ENCODE results near the gene CARD8. TPM values are rescaled to one million over a fixed set of nuclear protein-coding genes. Genes with fewer than 3 reads are reported as not detected.
A peak's percentile ranks its signal among the peaks of the same experiment; 100 is the strongest.

Gene CARD8
- total RNA-seq, 1 donor from 2014 or later = 23.3 TPM

DNA sequence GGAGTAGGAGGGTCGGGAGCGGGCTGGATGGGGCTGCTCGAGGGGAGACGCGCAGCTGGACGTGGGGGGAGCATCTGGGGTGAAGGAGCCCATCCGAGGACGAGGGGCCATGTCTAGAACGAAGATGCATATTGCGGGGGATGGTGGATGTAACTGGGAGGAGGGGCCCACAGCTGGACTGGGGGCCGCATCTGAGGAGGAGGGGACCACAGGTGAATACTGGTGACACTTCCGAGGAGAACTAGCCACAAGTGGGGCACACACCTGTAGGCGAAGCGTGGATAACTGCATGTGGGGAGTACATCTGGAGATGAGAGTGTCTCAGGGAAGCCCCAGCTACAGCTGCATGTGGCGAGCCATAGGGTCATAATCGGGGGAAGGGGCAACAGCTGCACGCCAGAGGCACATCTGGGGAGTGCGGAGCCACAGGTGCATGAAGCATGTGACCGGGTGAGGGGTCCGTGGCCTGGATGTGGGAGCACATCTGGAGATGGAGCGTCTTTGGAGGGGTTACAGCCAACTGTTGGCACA is 84.8 kb downstream of the CARD8 start:
- peaks cover 18% of the 10 kb centered on the region for H3K4me1 Mint-ChIP-seq (ENCODE audit: low read depth)
- no peak for DNase-seq (ENCODE audit: low spot score)
- peak overlapping the region; percentile 98 for H3K4me3 Mint-ChIP-seq (ENCODE audit: unreplicated experiment)
- TF ChIP-seq, protein P1, sequence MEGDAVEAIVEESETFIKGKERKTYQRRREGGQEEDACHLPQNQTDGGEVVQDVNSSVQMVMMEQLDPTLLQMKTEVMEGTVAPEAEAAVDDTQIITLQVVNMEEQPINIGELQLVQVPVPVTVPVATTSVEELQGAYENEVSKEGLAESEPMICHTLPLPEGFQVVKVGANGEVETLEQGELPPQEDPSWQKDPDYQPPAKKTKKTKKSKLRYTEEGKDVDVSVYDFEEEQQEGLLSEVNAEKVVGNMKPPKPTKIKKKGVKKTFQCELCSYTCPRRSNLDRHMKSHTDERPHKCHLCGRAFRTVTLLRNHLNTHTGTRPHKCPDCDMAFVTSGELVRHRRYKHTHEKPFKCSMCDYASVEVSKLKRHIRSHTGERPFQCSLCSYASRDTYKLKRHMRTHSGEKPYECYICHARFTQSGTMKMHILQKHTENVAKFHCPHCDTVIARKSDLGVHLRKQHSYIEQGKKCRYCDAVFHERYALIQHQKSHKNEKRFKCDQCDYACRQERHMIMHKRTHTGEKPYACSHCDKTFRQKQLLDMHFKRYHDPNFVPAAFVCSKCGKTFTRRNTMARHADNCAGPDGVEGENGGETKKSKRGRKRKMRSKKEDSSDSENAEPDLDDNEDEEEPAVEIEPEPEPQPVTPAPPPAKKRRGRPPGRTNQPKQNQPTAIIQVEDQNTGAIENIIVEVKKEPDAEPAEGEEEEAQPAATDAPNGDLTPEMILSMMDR (IDR thresholded peaks at IDR 0.05) = no peak
- peak overlapping the region; percentile 66 for H3K27ac Mint-ChIP-seq (ENCODE audit: unreplicated experiment)
- H3K9me3 Mint-ChIP-seq (ENCODE audit: low read depth) = no peaks in the 10 kb centered on the region
- peaks cover 9% of the 10 kb centered on the region for H3K36me3 Mint-ChIP-seq (ENCODE audit: low read depth)
- H3K27me3 Mint-ChIP-seq (ENCODE audit: low read depth) = no peaks in the 10 kb centered on the region

DNA sequence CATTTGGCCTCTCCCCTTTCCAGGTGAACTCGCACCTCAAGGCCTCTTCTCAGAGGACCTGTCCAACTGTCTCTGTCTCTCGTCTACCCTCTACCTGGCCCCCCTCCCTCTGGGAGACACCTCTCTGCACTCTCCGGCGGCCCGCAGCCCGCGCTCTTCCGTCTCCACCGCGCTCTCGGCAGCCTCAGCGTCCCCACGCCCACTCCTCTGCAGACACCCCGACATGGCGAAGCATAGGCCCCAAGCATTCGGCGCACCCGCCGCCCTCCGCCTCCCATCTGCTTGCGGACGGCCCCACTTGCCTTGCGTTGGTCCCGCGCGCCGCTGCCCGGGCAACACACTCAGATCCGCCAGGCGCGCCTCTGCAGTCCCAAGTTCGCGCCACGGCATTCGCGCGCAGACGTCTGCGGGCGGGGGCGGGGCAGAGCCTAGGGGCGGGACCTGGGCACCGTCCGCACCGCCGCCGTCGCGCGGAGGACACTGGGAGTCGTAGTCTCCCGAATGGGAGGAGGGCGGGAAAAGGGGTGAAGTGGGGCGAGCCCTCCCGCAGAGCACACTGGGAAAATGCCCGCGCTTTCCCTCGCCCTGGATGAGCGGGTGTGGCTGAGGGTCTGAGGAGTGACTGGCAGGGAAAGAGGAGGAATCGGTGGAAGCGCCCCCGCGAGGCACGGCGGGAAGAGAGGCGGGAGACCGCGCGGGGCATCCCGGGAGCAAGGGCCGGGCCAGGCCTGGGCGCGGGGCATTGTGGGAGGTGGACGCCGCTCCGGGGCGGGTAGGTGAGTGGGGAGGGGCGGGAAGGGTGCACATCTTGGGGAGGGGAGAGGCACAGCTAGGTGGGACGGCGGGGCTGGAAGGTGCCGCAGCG is 85.5 kb downstream of the CARD8 start, which contains the start of the genes LIG1 and ZSWIM9:
LIG1 (minus strand) TSS at position 406 of the 865 bp plus-strand sequence. CDS start 4,778 bp downstream, outside the sequence.
ZSWIM9 (plus strand) TSS at position 742 of the 865 bp plus-strand sequence. CDS start 1,123 bp downstream, outside the sequence.
- DNase-seq (ENCODE audit: low spot score) = peak; percentile 98
- no peaks in the 10 kb centered on the region for H3K27me3 Mint-ChIP-seq (ENCODE audit: low read depth)
- H3K9me3 Mint-ChIP-seq (ENCODE audit: low read depth) = no peaks in the 10 kb centered on the region
- H3K27ac Mint-ChIP-seq (ENCODE audit: unreplicated experiment) = peak within 1 kb of the TSS; percentile 98
- TF ChIP-seq, protein P1 (IDR thresholded peaks at IDR 0.05) = peak; percentile 60
- peak within 1 kb of the TSS; percentile 98 for H3K4me3 Mint-ChIP-seq (ENCODE audit: unreplicated experiment)
- peaks cover 9% of the 10 kb centered on the region for H3K36me3 Mint-ChIP-seq (ENCODE audit: low read depth)
- H3K4me1 Mint-ChIP-seq (ENCODE audit: low read depth) = peaks cover 18% of the 10 kb centered on the region

DNA sequence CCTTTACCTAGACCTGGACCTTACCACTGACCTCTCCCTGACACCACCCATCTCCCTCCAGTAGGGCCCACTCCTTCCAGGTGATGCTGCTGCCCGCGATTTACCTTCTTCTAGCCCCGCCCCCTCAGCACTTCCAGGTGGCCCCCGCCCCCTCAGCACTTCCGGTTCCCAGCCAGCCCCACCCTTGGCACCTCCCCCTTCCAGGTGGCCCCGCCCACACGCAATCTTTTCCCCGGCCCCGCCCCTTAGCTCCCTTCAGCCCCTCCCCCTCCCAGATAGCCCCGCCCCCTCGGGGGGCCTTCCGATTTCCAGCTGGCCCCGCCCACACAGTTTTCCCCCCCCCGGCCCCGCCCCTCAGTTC is 86.2 kb downstream of the CARD8 start:
- Mint-ChIP-seq H3K4me1 (ENCODE audit: low read depth) (peaks cover 18% of the 10 kb centered on the region), H3K36me3 (ENCODE audit: low read depth) (peaks cover 9% of the 10 kb centered on the region), H3K9me3 (ENCODE audit: low read depth) (no peaks in the 10 kb centered on the region), H3K27me3 (ENCODE audit: low read depth) (no peaks in the 10 kb centered on the region), H3K4me3 (ENCODE audit: unreplicated experiment) (peak overlapping the region; percentile 98), H3K27ac (ENCODE audit: unreplicated experiment) (peak overlapping the region; percentile 98)
- TF ChIP-seq, protein P1 (IDR thresholded peaks at IDR 0.05) = no peak
- no peak for DNase-seq (ENCODE audit: low spot score)

DNA sequence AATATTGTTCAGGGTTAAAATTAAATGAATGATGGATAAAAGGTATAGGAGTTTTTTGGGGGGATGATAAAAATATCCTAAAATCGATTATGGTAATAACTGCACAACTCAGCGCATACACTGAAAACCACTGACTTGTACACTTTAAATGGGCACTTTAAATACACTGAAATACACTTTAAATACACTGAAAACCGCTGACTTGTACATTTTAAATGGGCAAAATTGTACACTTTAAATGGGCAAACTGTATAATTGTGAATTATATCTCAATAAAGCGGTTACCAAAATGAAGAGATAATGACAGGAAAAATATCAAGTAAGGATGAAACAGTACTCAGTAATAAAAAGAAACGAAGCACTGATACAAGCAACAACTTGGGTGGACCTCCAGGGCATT is 87.0 kb downstream of the CARD8 start:
- Mint-ChIP-seq H3K9me3 (ENCODE audit: low read depth) (no peaks in the 10 kb centered on the region), H3K27ac (ENCODE audit: unreplicated experiment) (no peak overlapping the region), H3K4me1 (ENCODE audit: low read depth) (peaks cover 18% of the 10 kb centered on the region), H3K27me3 (ENCODE audit: low read depth) (no peaks in the 10 kb centered on the region), H3K36me3 (ENCODE audit: low read depth) (peaks cover 5% of the 10 kb centered on the region), H3K4me3 (ENCODE audit: unreplicated experiment) (no peak overlapping the region)
- DNase-seq (ENCODE audit: low spot score) = no peak
- TF ChIP-seq, protein P1 (IDR thresholded peaks at IDR 0.05) = no peak

DNA sequence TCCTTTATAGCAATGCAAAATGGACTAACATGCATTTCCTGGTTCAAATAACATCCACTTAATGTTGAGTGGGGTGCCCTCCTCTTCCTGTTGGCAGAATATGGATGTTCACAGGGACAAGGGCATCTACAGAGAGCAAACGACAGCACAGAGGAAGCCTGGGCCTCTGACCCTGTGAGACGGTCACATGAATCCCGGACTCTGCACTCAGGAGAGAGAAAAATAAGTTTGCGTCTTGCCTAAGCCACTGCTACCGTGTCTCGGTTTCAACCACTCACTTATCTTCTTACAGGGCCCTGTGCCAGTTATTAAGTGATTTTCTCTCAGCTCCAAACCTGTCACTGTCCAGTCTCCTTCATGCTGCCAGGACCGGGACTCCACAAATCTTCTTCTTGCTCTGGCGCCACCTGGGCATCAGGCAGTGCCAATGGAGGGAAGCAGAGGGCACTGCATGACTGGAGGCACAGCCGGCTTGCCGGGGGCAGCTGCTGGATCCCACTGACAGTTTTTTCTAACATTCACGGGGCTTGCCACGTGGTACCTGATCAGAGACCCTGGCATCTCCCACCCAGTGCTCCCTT is 97.4 kb downstream of the CARD8 start:
- Mint-ChIP-seq H3K36me3 (ENCODE audit: low read depth) (peaks cover 8% of the 10 kb centered on the region), H3K4me3 (ENCODE audit: unreplicated experiment) (no peak overlapping the region), H3K27me3 (ENCODE audit: low read depth) (no peaks in the 10 kb centered on the region), H3K27ac (ENCODE audit: unreplicated experiment) (no peak overlapping the region), H3K9me3 (ENCODE audit: low read depth) (no peaks in the 10 kb centered on the region), H3K4me1 (ENCODE audit: low read depth) (no peaks in the 10 kb centered on the region)
- DNase-seq (ENCODE audit: low spot score) = no peak
- TF ChIP-seq, protein P1 (IDR thresholded peaks at IDR 0.05) = no peak

Data from chondrocyte (in vitro differentiated cells).